ENCODE data around the gene TEX30.
"Not testable (repeated sequence)": the region's sequence is repeated elsewhere in the genome, so short reads cannot be mapped to it uniquely, and the experiment has no call there.

TEX30 gene

GRCh38 chr13:102773441-102774213 is at the start of gene TEX30:
TEX30 (minus strand) TSS chr13:102773786; CDS start chr13:102770026, 3,760 bp downstream.
- peak; percentile 87 for DNase-seq (ENCODE audit: low read depth)

GRCh38 chr13:102817907-102818306 is 44.3 kb upstream of the TEX30 start:
- peak; percentile 35 for DNase-seq (ENCODE audit: low read depth)

GRCh38 chr13:102817241-102817640 is 43.7 kb upstream of the TEX30 start:
- DNase-seq (ENCODE audit: low read depth), result no peak

- DNase-seq (ENCODE audit: low read depth), result no peak
These were observed 43.1 kb upstream of the TEX30 start for GRCh38 chr13:102816708-102817107.

- DNase-seq (ENCODE audit: low read depth), result no peak
These were observed 42.2 kb upstream of the TEX30 start for GRCh38 chr13:102815788-102816187.

GRCh38 chr13:102814793-102815192 is 41.2 kb upstream of the TEX30 start:
- DNase-seq (ENCODE audit: low read depth), result no peak

GRCh38 chr13:102814025-102814607 is 40.5 kb upstream of the TEX30 start:
- no peak for DNase-seq (ENCODE audit: low read depth)

- DNase-seq (ENCODE audit: low read depth), result peak; percentile 42
These were observed 39.2 kb upstream of the TEX30 start for GRCh38 chr13:102812611-102813287.

GRCh38 chr13:102807699-102808098 is 34.1 kb upstream of the TEX30 start:
- DNase-seq (ENCODE audit: low read depth), result no peak

- no peak for DNase-seq (ENCODE audit: low read depth)
These were observed 32.1 kb upstream of the TEX30 start for GRCh38 chr13:102805680-102806079.

- peak; percentile 85 for DNase-seq (ENCODE audit: low read depth)
These were observed 26.8 kb upstream of the TEX30 start for GRCh38 chr13:102800145-102801041.

GRCh38 chr13:102799426-102800144 is 26.0 kb upstream of the TEX30 start:
- peak; percentile 51 for DNase-seq (ENCODE audit: low read depth)

- DNase-seq (ENCODE audit: low read depth), result peak; percentile 96
These were observed 25.2 kb upstream of the TEX30 start, which contains the start of the genes BIVM and POGLUT2 for GRCh38 chr13:102798581-102799425. BIVM (plus strand) TSS chr13:102799119; CDS start chr13:102807268, 8,149 bp downstream. POGLUT2 (minus strand) TSS chr13:102798976; CDS start chr13:102798670, 306 bp downstream.

- DNase-seq (ENCODE audit: low read depth), result no peak
These were observed 20.2 kb upstream of the TEX30 start for GRCh38 chr13:102793611-102794355.

- no peak for DNase-seq (ENCODE audit: low read depth)
These were observed 18.8 kb upstream of the TEX30 start for GRCh38 chr13:102792396-102792795.

GRCh38 chr13:102788683-102789082 is 15.1 kb upstream of the TEX30 start:
- DNase-seq (ENCODE audit: low read depth), result no peak

- no peak for DNase-seq (ENCODE audit: low read depth)
These were observed 10.9 kb upstream of the TEX30 start for GRCh38 chr13:102784483-102784882.

- DNase-seq (ENCODE audit: low read depth), result no peak
These were observed 8.0 kb upstream of the TEX30 start for GRCh38 chr13:102781591-102781990.

- not testable (repeated sequence) for DNase-seq (ENCODE audit: low read depth)
These were observed 7.1 kb upstream of the TEX30 start for GRCh38 chr13:102780656-102781055.

Data from ELR (cell line).